ENCODE results near the gene NUDT22.

DNA sequence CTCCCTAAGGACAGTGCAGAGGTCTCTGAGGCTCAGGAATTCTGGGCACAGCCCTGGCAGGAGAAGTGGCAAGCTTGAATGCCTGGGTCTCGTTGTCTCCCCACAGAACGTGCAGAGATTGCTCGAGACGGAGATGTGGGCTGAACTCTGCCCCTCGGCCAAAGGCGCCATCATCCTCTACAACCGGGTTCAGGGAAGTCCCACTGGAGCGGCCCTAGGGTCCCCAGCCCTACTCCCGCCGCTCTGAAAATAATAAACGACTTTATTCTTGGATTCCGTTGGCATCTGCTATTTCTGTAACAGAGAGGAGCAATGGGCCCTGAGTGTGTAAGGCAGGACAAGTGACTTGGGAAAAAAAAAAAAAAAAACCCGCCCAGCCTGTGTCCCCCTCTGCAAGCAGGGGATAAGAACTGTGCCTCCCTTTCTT lies 3.7 kb downstream of the NUDT22 start:
- TF ChIP-seq, protein P1, sequence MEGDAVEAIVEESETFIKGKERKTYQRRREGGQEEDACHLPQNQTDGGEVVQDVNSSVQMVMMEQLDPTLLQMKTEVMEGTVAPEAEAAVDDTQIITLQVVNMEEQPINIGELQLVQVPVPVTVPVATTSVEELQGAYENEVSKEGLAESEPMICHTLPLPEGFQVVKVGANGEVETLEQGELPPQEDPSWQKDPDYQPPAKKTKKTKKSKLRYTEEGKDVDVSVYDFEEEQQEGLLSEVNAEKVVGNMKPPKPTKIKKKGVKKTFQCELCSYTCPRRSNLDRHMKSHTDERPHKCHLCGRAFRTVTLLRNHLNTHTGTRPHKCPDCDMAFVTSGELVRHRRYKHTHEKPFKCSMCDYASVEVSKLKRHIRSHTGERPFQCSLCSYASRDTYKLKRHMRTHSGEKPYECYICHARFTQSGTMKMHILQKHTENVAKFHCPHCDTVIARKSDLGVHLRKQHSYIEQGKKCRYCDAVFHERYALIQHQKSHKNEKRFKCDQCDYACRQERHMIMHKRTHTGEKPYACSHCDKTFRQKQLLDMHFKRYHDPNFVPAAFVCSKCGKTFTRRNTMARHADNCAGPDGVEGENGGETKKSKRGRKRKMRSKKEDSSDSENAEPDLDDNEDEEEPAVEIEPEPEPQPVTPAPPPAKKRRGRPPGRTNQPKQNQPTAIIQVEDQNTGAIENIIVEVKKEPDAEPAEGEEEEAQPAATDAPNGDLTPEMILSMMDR (conservative IDR thresholded peaks at IDR 0.05; ENCODE audit: low read depth in 2 of 2) = no peak
- TF ChIP-seq POLR2AphosphoS5 (IDR thresholded peaks at IDR 0.05; ENCODE audit: low read depth) = no peak

Measured in GM23338 (cell line).